WTC11 (cell line): Measurements from ENCODE around the gene SLC26A11.

Experiments
- MYBL2 ChIP-seq: sonication (generic); formaldehyde crosslinking; IDR thresholded peaks from 2 replicates; pipeline ENCODE4 v1.8.1; 2023; ENCODE audit warnings: mild to moderate bottlenecking, moderate library complexity, missing genetic modification reagents
- ZNF532 ChIP-seq: fragments of 250-450 bp; sonication (Bioruptor Pico); IDR thresholded peaks from 2 replicates; pipeline ENCODE4 v1.9.0; 2021; ENCODE audit warnings: mild to moderate bottlenecking, borderline replicate concordance

GRCh38 chr17:80257716-80258213, 37.5 kb downstream of the SLC26A11 start:
- no peak for TF ChIP-seq ZNF532 (CRISPR knock-in tag)
- TF ChIP-seq MYBL2: no peak
